Osteocyte (in vitro differentiated cells): ENCODE results near the gene MMADHC. TPM values are rescaled to one million over a fixed set of nuclear protein-coding genes. Genes with fewer than 3 reads are reported as not detected.

Source experiments
- DNase-seq: peaks from one replicate; pipeline ENCODE4 v3.0.0; 2021; ENCODE audit warnings: mixed read lengths; ENCODE audit not compliant: unreplicated experiment; ENCODE audit errors: extremely low spot score
- H3K27ac Mint-ChIP-seq: one replicate; pipeline ENCODE4 v1.8.0; 2021; ENCODE audit warnings: mild to moderate bottlenecking, mixed read lengths; ENCODE audit not compliant: unreplicated experiment
- H3K27me3 Mint-ChIP-seq: one replicate; pipeline ENCODE4 v1.8.0; 2021; ENCODE audit warnings: mixed read lengths; ENCODE audit not compliant: unreplicated experiment
- H3K36me3 Mint-ChIP-seq: one replicate; pipeline ENCODE4 v1.8.0; 2021; ENCODE audit warnings: mixed read lengths; ENCODE audit not compliant: unreplicated experiment
- H3K4me1 Mint-ChIP-seq: one replicate; pipeline ENCODE4 v1.8.0; 2021; ENCODE audit warnings: mixed read lengths; ENCODE audit not compliant: unreplicated experiment
- H3K4me3 Mint-ChIP-seq: one replicate; pipeline ENCODE4 v1.8.0; 2021; ENCODE audit warnings: mild to moderate bottlenecking, moderate library complexity, mixed read lengths; ENCODE audit not compliant: unreplicated experiment
- H3K9me3 Mint-ChIP-seq: one replicate; pipeline ENCODE4 v1.8.0; 2021; ENCODE audit warnings: mixed read lengths; ENCODE audit not compliant: unreplicated experiment
- CTCF ChIP-seq: fragments of 200-600 bp; sonication (generic); IDR thresholded peaks from 2 replicates; pipeline ENCODE4 v1.5.0; 2021; ENCODE audit warnings: antibody characterized with exemption, mild to moderate bottlenecking, moderate library complexity
- total RNA-seq: library from RNA; stranded (reverse); gene quantifications from 2 replicates; pipeline ENCODE4 v1.2.1, GENCODE V29; 2021

Gene MMADHC
- total RNA-seq, 1 donor from 2014 or later = 96.6 TPM

DNA sequence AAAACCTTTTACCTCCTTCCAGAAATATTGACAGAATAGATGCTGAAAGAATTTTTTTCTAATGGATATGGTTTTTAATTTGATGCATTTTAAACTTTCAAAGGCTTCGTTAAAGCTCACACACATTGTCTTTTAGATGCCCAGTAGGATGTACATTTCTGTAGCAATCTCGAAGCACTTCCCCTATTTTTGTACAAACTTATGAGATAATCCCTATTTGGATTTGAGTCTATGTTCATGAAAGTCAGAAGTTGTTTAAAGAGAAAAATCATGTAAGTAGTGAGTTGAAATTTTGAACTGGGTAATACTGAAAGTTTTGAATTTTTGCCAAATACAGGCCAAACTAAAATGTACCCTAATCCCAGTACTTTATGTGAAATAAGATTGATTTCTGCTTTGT lies 38.1 kb upstream of the MMADHC start:
- H3K4me3 Mint-ChIP-seq = no peak overlapping the region
- H3K9me3 Mint-ChIP-seq = no peaks in the 10 kb centered on the region
- no peak overlapping the region for H3K27ac Mint-ChIP-seq
- peaks cover 8% of the 10 kb centered on the region for H3K4me1 Mint-ChIP-seq
- no peaks in the 10 kb centered on the region for H3K36me3 Mint-ChIP-seq
- TF ChIP-seq CTCF = no peak
- DNase-seq = no peak
- H3K27me3 Mint-ChIP-seq = no peaks in the 10 kb centered on the region

DNA sequence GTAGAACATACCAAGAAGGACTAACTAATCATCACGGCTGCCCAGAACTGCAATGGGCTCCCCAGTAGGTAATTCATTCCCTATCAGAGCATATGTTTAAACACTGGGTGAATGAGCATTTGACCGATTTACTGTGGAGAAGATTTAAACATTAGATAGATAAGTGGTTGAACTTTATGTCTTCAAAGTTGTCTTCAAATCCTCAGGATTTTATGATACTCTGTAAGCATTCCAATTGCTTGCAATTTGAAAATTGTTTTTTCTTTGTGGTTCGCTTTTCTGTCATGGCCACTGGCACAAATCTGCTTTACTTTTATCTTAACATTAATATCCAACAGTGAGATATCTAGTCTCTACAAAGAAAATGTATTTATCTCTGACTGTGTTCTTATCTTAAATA lies 37.7 kb upstream of the MMADHC start:
- DNase-seq = no peak
- Mint-ChIP-seq H3K36me3 (peaks cover 2% of the 10 kb centered on the region), H3K4me1 (peaks cover 8% of the 10 kb centered on the region), H3K9me3 (no peaks in the 10 kb centered on the region), H3K27me3 (no peaks in the 10 kb centered on the region), H3K4me3 (no peak overlapping the region), H3K27ac (no peak overlapping the region)
- no peak for TF ChIP-seq CTCF

- DNase-seq = no peak
- Mint-ChIP-seq H3K27me3 (no peaks in the 10 kb centered on the region), H3K27ac (no peak overlapping the region), H3K36me3 (peaks cover 3% of the 10 kb centered on the region), H3K4me1 (peaks cover 30% of the 10 kb centered on the region), H3K9me3 (no peaks in the 10 kb centered on the region), H3K4me3 (no peak overlapping the region)
- TF ChIP-seq CTCF = no peak
These were observed 34.8 kb upstream of the MMADHC start for GRCh38 chr2:149622343-149622742.

GRCh38 chr2:149617476-149617875 lies 29.9 kb upstream of the MMADHC start:
- no peaks in the 10 kb centered on the region for H3K9me3 Mint-ChIP-seq
- no peak for TF ChIP-seq CTCF
- H3K36me3 Mint-ChIP-seq = peaks cover 3% of the 10 kb centered on the region
- peak overlapping the region; percentile 87 for H3K27ac Mint-ChIP-seq
- H3K4me3 Mint-ChIP-seq = no peak overlapping the region
- peaks cover 69% of the 10 kb centered on the region for H3K4me1 Mint-ChIP-seq
- no peak for DNase-seq
- no peaks in the 10 kb centered on the region for H3K27me3 Mint-ChIP-seq

DNA sequence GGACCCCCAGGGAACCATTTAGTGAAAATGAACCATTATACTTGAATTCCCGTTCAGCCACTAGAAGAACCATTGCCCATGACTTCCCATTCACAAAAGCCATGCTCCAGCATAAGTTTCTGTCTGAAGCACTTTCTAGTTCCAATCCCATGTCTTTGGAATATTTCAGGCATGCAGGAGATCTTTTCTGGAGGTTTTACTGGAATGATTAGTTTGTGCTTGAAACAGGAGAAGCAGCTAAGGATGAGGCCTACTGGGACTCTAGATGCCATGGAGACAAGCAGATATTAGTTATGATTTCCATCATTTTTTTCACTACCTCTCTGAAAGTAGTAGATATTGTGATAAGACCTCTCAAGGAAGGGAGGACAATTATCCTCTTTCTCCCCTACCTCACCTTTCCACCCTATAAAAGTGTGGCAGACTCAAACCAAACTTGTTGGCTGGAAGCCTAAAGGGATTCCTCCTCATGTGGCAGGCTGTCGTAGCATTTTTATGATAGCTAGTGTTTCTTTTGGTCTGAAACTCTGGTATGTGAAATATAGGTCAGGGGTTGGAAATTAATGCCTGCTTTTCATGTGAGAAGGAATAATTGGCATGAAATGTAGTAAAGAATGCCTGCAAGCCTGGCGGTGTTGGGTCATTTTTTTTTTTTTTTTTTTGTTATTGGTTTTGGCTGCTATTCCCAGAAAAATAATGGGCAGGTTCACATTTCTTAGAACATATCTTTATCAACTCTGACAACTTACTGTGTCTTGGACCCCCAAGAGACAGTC lies 29.3 kb upstream of the MMADHC start:
- no peak for DNase-seq
- no peak for TF ChIP-seq CTCF
- Mint-ChIP-seq H3K4me3 (no peak overlapping the region), H3K27me3 (no peaks in the 10 kb centered on the region), H3K9me3 (no peaks in the 10 kb centered on the region), H3K4me1 (peaks cover 75% of the 10 kb centered on the region), H3K27ac (peak overlapping the region; percentile 87), H3K36me3 (peaks cover 3% of the 10 kb centered on the region)
